ENCODE measurements around the gene MREG. TPM values are rescaled to one million over a fixed set of nuclear protein-coding genes. Genes with fewer than 3 reads are reported as not detected.
"Not testable (repeated sequence)": the region's sequence is repeated elsewhere in the genome, so short reads cannot be mapped to it uniquely, and the experiment has no call there.

MREG gene
- total and polyA plus RNA-seq, 2 experiments from 2014 or later, result 19.4 to 25.3 TPM

- TF ChIP-seq ZNF462 (CRISPR knock-in tag; IDR thresholded peaks at IDR 0.05) (no peak), POLR2AphosphoS5 (IDR thresholded peaks at IDR 0.05; ENCODE audit: low read depth) (no peak; the same call in 1 of the 2 replicates), ZNF331 (CRISPR knock-in tag; IDR thresholded peaks at IDR 0.05; ENCODE audit: low read depth) (no peak), CTCF (conservative IDR thresholded peaks at IDR 0.05; ENCODE audit: low read depth in 2 of 2) (no peak), JUNB (IDR thresholded peaks at IDR 0.05; ENCODE audit: unreplicated experiment) (no peak), ETS1 (IDR thresholded peaks at IDR 0.05) (no peak), NANOG (IDR thresholded peaks at IDR 0.05; ENCODE audit: borderline replicate concordance) (no peak)
Measured at GRCh38 chr2:215928086-215928485, 85.3 kb downstream of the MREG start (continued).

- DNase-seq (ENCODE audit: low spot score), result not testable (repeated sequence)
Measured at GRCh38 chr2:215926992-215927391, 86.4 kb downstream of the MREG start.

More at GRCh38 chr2:215926992-215927391, 86.4 kb downstream of the MREG start:
- H3K27me3 Mint-ChIP-seq (ENCODE audit: insufficient read depth, low read depth, poor library complexity); H3K27me3 ChIP-seq (ENCODE audit: insufficient read depth); H3K4me3 Mint-ChIP-seq; H4K20me1 ChIP-seq (replicated peaks; ENCODE audit: insufficient read depth); H3K9me2 ChIP-seq (ENCODE audit: insufficient read depth); H3K4me3 ChIP-seq; ATAC-seq; H3K9me3 Mint-ChIP-seq; H2AFZ ChIP-seq; H3K4me2 ChIP-seq: not testable (repeated sequence)
- Histone ChIP-seq H3F3A (replicated peaks; ENCODE audit: low read depth) (peaks cover 14% of the 10 kb centered on the region; the same call in 1 of the 2 replicates), H3K36me3 (ENCODE audit: insufficient read depth) (peaks cover 20% of the 10 kb centered on the region), H3K4me1 (ENCODE audit: insufficient read depth) (peaks cover 20% of the 10 kb centered on the region), H3K27ac (ENCODE audit: low read depth) (peak overlapping the region; percentile 81; the same call in 1 of the 2 replicates), H3K79me2 (replicated peaks; ENCODE audit: insufficient read depth) (peaks cover 17% of the 10 kb centered on the region)
- peak overlapping the region; percentile 90 for H3K27ac Mint-ChIP-seq
- H3K4me1 Mint-ChIP-seq, result peaks cover 66% of the 10 kb centered on the region
- H3K36me3 Mint-ChIP-seq (ENCODE audit: low read depth), result peaks cover 41% of the 10 kb centered on the region

All from GM23338 (cell line).